Mesothelial cell of epicardium (in vitro differentiated cells): ENCODE data around the gene ATP4A. TPM values are rescaled to one million over a fixed set of nuclear protein-coding genes. Genes with fewer than 3 reads are reported as not detected.

Experiments used
- DNase-seq, 2 experiments: peaks; one replicate each; pipeline ENCODE4 v3.0.0; 2021; ENCODE audit warnings: low spot score in 2 of 2; ENCODE audit not compliant: unreplicated experiment in 2 of 2
- H3K27ac Mint-ChIP-seq: 2 replicates; pipeline ENCODE4 v1.8.0; 2021; ENCODE audit warnings: mixed read lengths
- H3K27me3 Mint-ChIP-seq: 2 replicates; pipeline ENCODE4 v1.8.0; 2021; ENCODE audit warnings: low read depth, mixed read lengths
- H3K36me3 Mint-ChIP-seq: 2 replicates; pipeline ENCODE4 v1.8.0; 2021; ENCODE audit warnings: mixed read lengths
- H3K4me1 Mint-ChIP-seq: 2 replicates; pipeline ENCODE4 v1.8.0; 2021; ENCODE audit warnings: mixed read lengths
- H3K4me3 Mint-ChIP-seq: 2 replicates; pipeline ENCODE4 v1.8.0; 2021; ENCODE audit warnings: mild to moderate bottlenecking, moderate library complexity, mixed read lengths
- H3K9me3 Mint-ChIP-seq: 2 replicates; pipeline ENCODE4 v1.8.0; 2021; ENCODE audit warnings: mixed read lengths
- CTCF ChIP-seq: fragments of 200-600 bp; sonication (generic); IDR thresholded peaks from one replicate; pipeline ENCODE4 v1.5.0; 2021; ENCODE audit warnings: antibody characterized with exemption; ENCODE audit not compliant: unreplicated experiment
- total RNA-seq: library from RNA; stranded (reverse); gene quantifications from 3 replicates; pipeline ENCODE4 v1.2.1, GENCODE V29; 2021

The ATP4A gene
- total RNA-seq: 0.11 to 0.22 TPM (median 0.16 TPM) in 3 replicates

GRCh38 chr19:35563207-35563829 lies at the start of gene ATP4A:
TSS of gene ATP4A (minus strand) at chr19:35563658. CDS start at chr19:35563629, 29 bp downstream.
- no peak within 1 kb of the TSS for H3K4me3 Mint-ChIP-seq
- DNase-seq: no peak
- no peak for TF ChIP-seq CTCF
- no peaks in the 10 kb centered on the region for H3K4me1 Mint-ChIP-seq
- peaks cover 77% of the 10 kb centered on the region for H3K27me3 Mint-ChIP-seq
- no peaks in the 10 kb centered on the region for H3K36me3 Mint-ChIP-seq
- H3K27ac Mint-ChIP-seq: no peak within 1 kb of the TSS
- H3K9me3 Mint-ChIP-seq: no peaks in the 10 kb centered on the region

DNA sequence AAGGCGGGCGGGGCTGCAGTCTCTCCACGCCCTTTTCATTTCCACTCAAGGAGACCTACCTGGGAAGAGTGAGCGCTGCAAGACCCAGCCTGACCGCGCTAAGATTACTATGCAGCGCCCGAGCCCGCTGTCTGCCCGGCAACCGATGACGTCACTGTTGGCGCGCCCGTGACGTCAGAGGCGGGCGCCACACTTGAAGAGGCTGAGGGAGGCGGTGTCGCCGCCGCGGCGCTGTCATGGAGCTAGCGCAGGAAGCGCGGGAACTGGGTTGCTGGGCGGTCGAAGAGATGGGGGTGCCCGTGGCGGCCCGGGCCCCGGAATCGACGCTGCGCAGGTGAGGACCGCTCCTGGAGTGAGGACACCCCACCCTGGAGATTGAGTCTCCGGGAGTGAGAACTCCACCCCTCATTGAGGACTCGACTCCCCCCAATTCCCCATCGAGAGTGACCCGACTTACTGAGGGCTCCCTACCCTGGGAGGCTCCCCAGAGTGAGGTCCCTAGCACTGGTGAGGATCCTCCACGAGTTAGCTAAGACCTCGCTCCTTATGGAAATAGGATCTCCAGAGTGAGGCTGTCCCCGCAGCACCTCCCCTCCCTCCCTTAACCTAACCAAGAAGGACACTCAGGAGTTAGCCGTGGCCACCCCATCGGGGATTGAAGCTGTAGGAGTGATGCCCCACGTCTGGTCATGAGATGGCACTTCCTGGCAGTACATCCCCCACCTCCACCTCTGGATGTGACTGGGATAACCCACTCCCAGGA lies 49.3 kb upstream of the ATP4A start, which contains the start of gene HAUS5:
TSS of gene HAUS5 (plus strand) at position 177 of the 763 bp plus-strand sequence. CDS start at position 237, 60 bp downstream.
- Mint-ChIP-seq H3K4me1 (no peaks in the 10 kb centered on the region), H3K4me3 (peak within 1 kb of the TSS; percentile 83), H3K36me3 (peaks cover 4% of the 10 kb centered on the region), H3K9me3 (peaks cover 7% of the 10 kb centered on the region), H3K27me3 (peaks cover 2% of the 10 kb centered on the region), H3K27ac (peak within 1 kb of the TSS; percentile 77)
- TF ChIP-seq CTCF: no peak
- peak; percentile 94 to 99 for DNase-seq

- Mint-ChIP-seq H3K27ac (peak overlapping the region; percentile 77), H3K36me3 (peaks cover 4% of the 10 kb centered on the region), H3K27me3 (peaks cover 2% of the 10 kb centered on the region), H3K9me3 (peaks cover 11% of the 10 kb centered on the region), H3K4me3 (peak overlapping the region; percentile 83), H3K4me1 (no peaks in the 10 kb centered on the region)
- TF ChIP-seq CTCF: no peak
- no peak for DNase-seq
Measured at GRCh38 chr19:35612224-35612558, 48.7 kb upstream of the ATP4A start.

DNA sequence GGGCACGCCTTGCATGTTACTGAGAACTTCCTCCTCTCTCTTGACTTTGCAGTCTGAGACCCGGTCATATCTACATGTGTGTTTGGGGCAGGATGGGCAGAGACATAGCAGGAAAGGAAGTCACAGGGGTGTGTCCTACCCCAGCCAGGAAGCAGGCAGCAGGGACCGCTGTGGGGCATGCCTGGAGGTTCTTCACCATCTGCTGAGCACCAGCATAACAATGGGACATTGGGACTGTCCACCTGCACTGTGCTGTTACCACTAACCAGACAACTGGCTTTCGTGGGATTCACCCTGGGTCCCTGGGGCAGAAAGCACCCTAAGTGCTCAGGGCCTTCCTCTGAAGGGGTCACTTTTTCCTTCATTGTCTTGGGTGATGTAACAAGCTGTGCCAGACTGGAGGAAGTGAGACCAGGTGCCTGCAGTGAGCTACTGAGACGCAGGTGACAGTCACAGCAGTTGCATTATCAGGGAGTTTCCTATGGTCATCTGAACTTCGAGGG lies 46.4 kb upstream of the ATP4A start:
- no peak overlapping the region for H3K27ac Mint-ChIP-seq
- peaks cover 2% of the 10 kb centered on the region for H3K27me3 Mint-ChIP-seq

GRCh38 chr19:35608251-35608650 lies 44.8 kb upstream of the ATP4A start:
- peaks cover 11% of the 10 kb centered on the region for H3K9me3 Mint-ChIP-seq
- no peak for DNase-seq
- no peak overlapping the region for H3K27ac Mint-ChIP-seq
- H3K4me3 Mint-ChIP-seq: no peak overlapping the region
- peaks cover 4% of the 10 kb centered on the region for H3K27me3 Mint-ChIP-seq
- no peak for TF ChIP-seq CTCF
- H3K4me1 Mint-ChIP-seq: no peaks in the 10 kb centered on the region
- H3K36me3 Mint-ChIP-seq: no peaks in the 10 kb centered on the region

More for the DNA sequence above, 46.4 kb upstream of the ATP4A start:
- Mint-ChIP-seq H3K9me3 (peaks cover 11% of the 10 kb centered on the region), H3K4me1 (no peaks in the 10 kb centered on the region), H3K36me3 (no peaks in the 10 kb centered on the region), H3K4me3 (no peak overlapping the region)
- no peak for TF ChIP-seq CTCF
- no peak for DNase-seq
